ENCODE data around the gene TCHH. TPM values are rescaled to one million over a fixed set of nuclear protein-coding genes. Genes with fewer than 3 reads are reported as not detected.

TCHH gene
- total and polyA plus RNA-seq, 4 donors, result 0.05 to 0.33 (median 0.08) TPM

- TF ChIP-seq FOXA1 (IDR thresholded peaks at IDR 0.05), result no peak
- no peak for TF ChIP-seq REST (IDR thresholded peaks at IDR 0.05)
- no peak for TF ChIP-seq ATF3 (IDR thresholded peaks at IDR 0.05)
- TF ChIP-seq RAD21 (IDR thresholded peaks at IDR 0.05), result no peak
- TF ChIP-seq RXRA (IDR thresholded peaks at IDR 0.05), result no peak
- no peak for TF ChIP-seq NR2F2 (IDR thresholded peaks at IDR 0.05)
Measured at GRCh38 chr1:152104854-152105253, 10.4 kb downstream of the TCHH start (continued).

- H3K27ac ChIP-seq (ENCODE audit: low read depth in 1 of 2, low read length in 2 of 2), result no peak overlapping the region
- H3K4me3 ChIP-seq (ENCODE audit: low read depth in 1 of 3, low read length in 3 of 3), result no peak overlapping the region
- peaks cover 0 to 6% (median 2%) of the 10 kb centered on the region in 4 donors for H3K27me3 ChIP-seq (ENCODE audit: control insufficient read depth in 4 of 4, insufficient read depth in 4 of 4, low read length in 3 of 4)
- peaks cover 0 to 2% (median 0%) of the 10 kb centered on the region in 4 donors for H3K9me3 ChIP-seq (ENCODE audit: control insufficient read depth in 4 of 4, low read length in 3 of 4)
- H3K36me3 ChIP-seq (ENCODE audit: control insufficient read depth in 4 of 4, insufficient read depth in 3 of 4, low read depth in 1 of 4, low read length in 3 of 4), result no peaks in the 10 kb centered on the region
- TF ChIP-seq GABPA (IDR thresholded peaks at IDR 0.05 in 1 of 2, conservative IDR thresholded peaks at IDR 0.05 in 1 of 2) (no peak), FOXA1 (IDR thresholded peaks at IDR 0.05) (no peak), TAF1 (conservative IDR thresholded peaks at IDR 0.05) (no peak), SP1 (IDR thresholded peaks at IDR 0.05) (no peak), YY1 (IDR thresholded peaks at IDR 0.05) (no peak), CTCF (IDR thresholded peaks at IDR 0.05; ENCODE audit: low read depth, low read length, missing input control) (no peak), REST (IDR thresholded peaks at IDR 0.05) (no peak), FOXA2 (IDR thresholded peaks at IDR 0.05) (no peak), HNF4A (conservative IDR thresholded peaks at IDR 0.05) (no peak), RXRA (IDR thresholded peaks at IDR 0.05) (no peak), EGR1 (IDR thresholded peaks at IDR 0.05; ENCODE audit: low read depth in 2 of 2) (no peak), ZBTB33 (IDR thresholded peaks at IDR 0.05) (no peak), HNF4G (IDR thresholded peaks at IDR 0.05) (no peak), ATF3 (IDR thresholded peaks at IDR 0.05) (no peak), JUND (IDR thresholded peaks at IDR 0.05) (no peak), NR2F2 (IDR thresholded peaks at IDR 0.05) (no peak), RAD21 (IDR thresholded peaks at IDR 0.05) (no peak), MAX (IDR thresholded peaks at IDR 0.05) (no peak)
- H3K9ac ChIP-seq (ENCODE audit: low read depth in 1 of 2, low read length in 2 of 2), result no peak overlapping the region
- 58% methylated on average over 3 of the region's 3 CpGs for WGBS
- DNase-seq (ENCODE audit: low spot score), result no peak
- H3K4me1 ChIP-seq (ENCODE audit: control insufficient read depth in 4 of 4, insufficient read depth in 4 of 4, low read length in 3 of 4), result no peaks in the 10 kb centered on the region
Measured at GRCh38 chr1:152096931-152097330, 18.3 kb downstream of the TCHH start.

Data from liver (tissue), 9 donors.